Esophagus muscularis mucosa (tissue), 4 donors: Measurements from ENCODE around the gene CHMP2A. TPM values are rescaled to one million over a fixed set of nuclear protein-coding genes. Genes with fewer than 3 reads are reported as not detected.
A peak's percentile ranks its signal among the peaks of the same experiment; 100 is the strongest.

ENCODE experiments used
- DNase-seq: peaks from one replicate; pipeline ENCODE4 v3.0.0-alpha.2; 2017; ENCODE audit errors: extremely low spot score
- H3K27ac ChIP-seq, 4 donors: fragments of 200-600 bp; sonication (generic); replicated peaks in 1 of 4; 1 replicate in 3 of 4; 2 replicates in 1 of 4; pipeline ENCODE4 v1.5.1; 2016 to 2019; ENCODE audit warnings: mild to moderate bottlenecking in 1 of 4
- H3K27me3 ChIP-seq, 4 donors: fragments of 200-600 bp; sonication (generic); one replicate each; pipeline versions ENCODE4 v1.5.1 to v1.6.0; 2016 to 2019
- H3K36me3 ChIP-seq, 4 donors: fragments of 200-600 bp; sonication (generic); one replicate each; pipeline ENCODE4 v1.5.1; 2016 to 2019
- H3K4me1 ChIP-seq, 4 donors: fragments of 200-600 bp; sonication (generic); one replicate each; pipeline ENCODE4 v1.5.1; 2016 to 2019
- H3K4me3 ChIP-seq, 4 donors: fragments of 200-600 bp; sonication (generic); 1 replicate in 2 of 4; 2 replicates in 2 of 4; pipeline ENCODE4 v1.5.1; 2016 to 2019; ENCODE audit warnings: mild to moderate bottlenecking in 4 of 4, moderate library complexity in 1 of 4
- H3K9me3 ChIP-seq, 4 donors: fragments of 200-600 bp; sonication (generic); 1 replicate in 3 of 4; 2 replicates in 1 of 4; pipeline ENCODE4 v1.5.1; 2016 to 2019
- CTCF ChIP-seq, 3 experiments: fragments of 200-600 bp in 2 of 3; fragments of 450-650 bp in 1 of 3; sonication (generic) in 2 of 3; IDR thresholded peaks; one replicate each; pipeline ENCODE4 v1.5.1; 2017 to 2019; ENCODE audit warnings: antibody characterized with exemption in 3 of 3, mild to moderate bottlenecking in 2 of 3, moderate library complexity in 1 of 3
- EP300 ChIP-seq: sonication (generic); formaldehyde crosslinking; IDR thresholded peaks from one replicate; pipeline ENCODE4 v1.6.1; 2017; ENCODE audit warnings: antibody characterized with exemption
- POLR2A ChIP-seq: fragments of 450-650 bp; IDR thresholded peaks from one replicate; pipeline ENCODE4 v1.6.1; 2017; ENCODE audit warnings: antibody characterized with exemption, moderate library complexity, mild to moderate bottlenecking, low read depth
- POLR2AphosphoS5 ChIP-seq, 2 donors: sonication (generic); formaldehyde crosslinking; IDR thresholded peaks; one replicate each; pipeline ENCODE4 v1.6.1; 2017; ENCODE audit warnings: antibody characterized with exemption in 2 of 2
- WGBS: methylation state at CpG from one replicate; pipeline ENCODE4 v1.1.5; 2018; 5-methylcytosine and 5-hydroxymethylcytosine counted together
- intact Hi-C: fragments of 100-400 bp; cut with DNase I; formaldehyde crosslinking; loops from one replicate; pipeline ENCODE4 v1.15.1; 2023
- total RNA-seq, 4 donors: library from RNA; depleted of rRNA; stranded (reverse); fragments of >200 nt; gene quantifications; one replicate each; pipeline versions ENCODE4 v1.1.0 to v1.2.1, GENCODE V29; 2016

The CHMP2A gene
- total RNA-seq, 4 donors from 2014 or later: 124 to 145 (median 141) TPM

- DNase-seq: no peak
- TF ChIP-seq EP300 (no peak), POLR2AphosphoS5 (IDR thresholded peaks at IDR 0.05) (peak; percentile 13 to 56)
- 14% methylated on average over 19 of the region's 107 CpGs for WGBS
- peak overlapping the region; percentile 50 to 63 (median 54) for H3K4me3 ChIP-seq
- intact Hi-C loops: no loop called here
- no peaks in the 10 kb centered on the region for H3K9me3 ChIP-seq
- peaks cover 0 to 8% (median 0%) of the 10 kb centered on the region in 4 donors for H3K27me3 ChIP-seq
- H3K36me3 ChIP-seq: peaks cover 0 to 13% (median 7%) of the 10 kb centered on the region in 4 donors
- peaks cover 35 to 50% (median 49%) of the 10 kb centered on the region in 4 donors for H3K4me1 ChIP-seq
- H3K27ac ChIP-seq: peak overlapping the region; percentile 64 to 83 (median 72)
These were observed 7.5 kb upstream of the CHMP2A start for GRCh38 chr19:58562122-58563033.

- Histone ChIP-seq H3K36me3 (peaks cover 4 to 14% (median 9%) of the 10 kb centered on the region in 4 donors), H3K27me3 (peaks cover 0 to 8% (median 0%) of the 10 kb centered on the region in 4 donors), H3K27ac (peak overlapping the region; percentile 64 to 83 (median 72)), H3K4me3 (peak overlapping the region; percentile 50 to 63 (median 54)), H3K9me3 (no peaks in the 10 kb centered on the region), H3K4me1 (peaks cover 43 to 58% (median 58%) of the 10 kb centered on the region in 4 donors)
- 60% methylated on average over 9 of the region's 16 CpGs for WGBS
- no peak for DNase-seq
- TF ChIP-seq POLR2A (no peak), EP300 (no peak), POLR2AphosphoS5 (IDR thresholded peaks at IDR 0.05) (no peak), CTCF (IDR thresholded peaks at IDR 0.05) (no peak)
- intact Hi-C loops: no loop called here
These were observed 6.6 kb upstream of the CHMP2A start for GRCh38 chr19:58561373-58562121.

- TF ChIP-seq EP300: no peak
- no peak for TF ChIP-seq CTCF (IDR thresholded peaks at IDR 0.05)
- no peak for TF ChIP-seq POLR2AphosphoS5 (IDR thresholded peaks at IDR 0.05)
- no peak for TF ChIP-seq POLR2A
- no peak for DNase-seq
- H3K9me3 ChIP-seq: no peaks in the 10 kb centered on the region
- peaks cover 50 to 64% (median 64%) of the 10 kb centered on the region in 4 donors for H3K4me1 ChIP-seq
- no peak overlapping the region for H3K27ac ChIP-seq
- peaks cover 0 to 8% (median 0%) of the 10 kb centered on the region in 4 donors for H3K27me3 ChIP-seq
- H3K36me3 ChIP-seq: peaks cover 9 to 15% (median 13%) of the 10 kb centered on the region in 4 donors
- intact Hi-C loops: no loop called here
- no peak overlapping the region for H3K4me3 ChIP-seq
These were observed 6.0 kb upstream of the CHMP2A start for GRCh38 chr19:58560921-58561320.

GRCh38 chr19:58560007-58560887, 5.3 kb upstream of the CHMP2A start:
- intact Hi-C loops: no loop called here
- H3K27me3 ChIP-seq: peaks cover 0 to 8% (median 0%) of the 10 kb centered on the region in 4 donors
- H3K27ac ChIP-seq: peak overlapping the region; percentile 96 to 100 (median 100)
- TF ChIP-seq CTCF (IDR thresholded peaks at IDR 0.05) (no peak), POLR2AphosphoS5 (IDR thresholded peaks at IDR 0.05) (no peak), POLR2A (no peak), EP300 (no peak)
- DNase-seq: no peak
- H3K4me1 ChIP-seq: peaks cover 56 to 71% (median 71%) of the 10 kb centered on the region in 4 donors
- peak overlapping the region; percentile 67 to 89 (median 84) for H3K4me3 ChIP-seq
- no peaks in the 10 kb centered on the region for H3K9me3 ChIP-seq
- 80% methylated on average over 7 of the region's 8 CpGs for WGBS
- H3K36me3 ChIP-seq: peaks cover 12 to 20% (median 16%) of the 10 kb centered on the region in 4 donors
